Cerebellar nuclear complex (tissue), 1 donor: ENCODE measurements around the gene MICU2.

Experiments
- DNase-seq, 2 experiments: peaks; one replicate each; lab custom pipeline; 2025; lab: John Stamatoyannopoulos, UW

Gene MICU2

DNA sequence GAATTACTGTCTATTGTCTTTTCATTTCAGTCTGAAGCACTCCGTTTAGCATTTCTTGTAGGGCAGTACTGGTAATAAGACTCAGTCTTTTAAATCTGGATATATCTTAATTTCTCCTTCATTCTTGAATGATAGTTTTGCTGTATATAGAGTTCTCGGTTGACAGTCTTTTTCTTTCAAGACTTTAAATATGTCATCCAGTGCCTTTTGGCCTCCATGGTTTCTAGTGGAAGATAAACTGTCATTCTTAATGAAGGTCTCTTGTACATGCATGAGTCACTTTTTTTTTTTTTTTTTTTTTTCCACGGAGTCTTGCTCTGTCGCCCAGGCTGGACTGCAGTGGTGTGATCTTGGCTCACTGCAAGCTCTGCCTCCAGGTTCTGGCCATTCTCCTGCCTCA is 117.6 kb downstream of the MICU2 start:
- DNase-seq: no peak

GRCh38 chr13:21483748-21484147 is 120.2 kb downstream of the MICU2 start:
- no peak for DNase-seq

DNA sequence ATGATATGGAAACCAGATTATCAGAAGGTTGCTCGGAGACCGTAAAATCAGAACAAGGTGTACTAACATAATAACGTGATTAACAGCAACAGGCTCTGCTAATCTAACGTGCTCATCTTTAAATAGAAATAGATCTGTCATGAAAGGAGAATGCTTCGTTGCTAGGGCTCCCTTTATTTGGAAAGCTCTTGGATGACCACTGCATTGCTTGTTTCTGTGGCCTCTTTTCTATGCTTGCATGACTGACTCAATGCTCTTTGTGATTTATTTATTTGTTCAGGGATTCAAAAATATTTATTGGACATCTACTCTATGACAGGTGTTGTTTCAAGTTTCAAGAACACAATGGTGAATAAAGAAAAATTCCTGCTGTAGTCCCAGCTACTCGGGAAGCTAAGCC is 122.6 kb downstream of the MICU2 start:
- DNase-seq: no peak

GRCh38 chr13:21478881-21479808 is 124.8 kb downstream of the MICU2 start:
- peak in 1 of 2 experiments; percentile 37 for DNase-seq

DNA sequence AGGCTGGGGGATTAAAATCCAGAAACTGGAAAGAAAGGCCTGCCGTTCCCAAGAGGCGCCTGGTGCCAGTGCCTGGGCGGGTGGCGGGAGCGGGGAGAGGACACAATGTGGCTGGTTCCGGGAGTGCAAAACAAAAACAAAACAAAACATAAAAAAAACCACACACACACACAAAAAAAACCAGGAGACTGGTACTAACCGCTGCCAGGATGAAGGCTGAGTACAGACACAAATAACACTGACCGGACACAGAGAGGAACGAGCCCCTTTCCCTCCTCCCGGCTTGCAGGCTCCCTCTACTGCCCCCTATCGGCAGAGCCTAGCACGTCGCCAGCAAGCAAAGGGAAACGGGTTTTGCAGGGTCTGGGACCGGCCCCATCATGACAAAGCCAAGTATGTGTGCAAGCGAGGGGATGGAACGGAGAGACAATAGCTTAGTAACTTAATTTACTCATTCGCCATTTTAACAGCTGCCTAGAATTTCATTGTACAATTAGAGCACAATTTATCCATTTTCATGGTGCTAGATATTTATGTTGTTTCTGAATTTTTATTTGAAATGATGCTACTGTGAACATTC is 127.0 kb downstream of the MICU2 start:
- no peak for DNase-seq

- no peak for DNase-seq
These were observed 128.9 kb downstream of the MICU2 start for GRCh38 chr13:21475115-21475514.

DNA sequence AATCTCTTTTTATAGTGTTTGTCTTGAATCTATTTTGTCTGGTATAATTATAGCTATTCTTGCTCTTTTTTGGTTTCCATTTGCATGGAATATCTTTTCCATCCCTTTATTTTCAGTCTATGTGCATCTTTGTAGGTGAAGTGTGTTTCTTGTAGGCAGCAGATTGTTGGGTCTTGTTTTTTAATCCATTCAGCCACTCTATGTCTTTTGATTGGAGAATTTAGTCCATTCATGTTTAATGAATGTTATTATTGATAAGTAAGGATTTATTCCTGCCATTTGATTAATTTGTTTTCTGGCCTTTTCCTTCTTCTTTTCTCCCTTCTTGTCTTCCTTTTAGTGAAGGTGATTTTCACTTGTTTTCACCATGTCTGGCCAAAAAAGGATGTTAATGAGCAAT is 133.2 kb downstream of the MICU2 start:
- DNase-seq: no peak

DNA sequence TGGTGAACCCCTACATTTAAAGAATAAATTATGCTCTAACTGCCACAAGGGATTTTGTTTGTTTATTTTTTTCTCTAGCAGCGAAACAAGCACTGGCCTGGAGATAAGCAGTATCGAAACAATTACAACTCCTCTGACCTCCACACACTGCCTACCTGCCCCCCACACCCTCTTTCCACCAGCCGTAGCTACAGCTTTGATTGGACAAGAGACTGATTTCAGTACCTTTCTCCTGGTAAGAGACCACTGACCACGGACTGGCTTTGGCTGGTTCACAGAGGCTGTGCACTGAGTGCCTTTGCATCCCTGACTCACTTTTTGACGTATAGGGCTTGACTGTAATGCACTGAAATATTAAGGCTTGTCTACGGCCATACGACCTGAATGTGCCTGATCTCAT is 137.4 kb downstream of the MICU2 start:
- no peak for DNase-seq

- no peak for DNase-seq
These were observed 138.2 kb downstream of the MICU2 start for GRCh38 chr13:21465710-21466160.

DNA sequence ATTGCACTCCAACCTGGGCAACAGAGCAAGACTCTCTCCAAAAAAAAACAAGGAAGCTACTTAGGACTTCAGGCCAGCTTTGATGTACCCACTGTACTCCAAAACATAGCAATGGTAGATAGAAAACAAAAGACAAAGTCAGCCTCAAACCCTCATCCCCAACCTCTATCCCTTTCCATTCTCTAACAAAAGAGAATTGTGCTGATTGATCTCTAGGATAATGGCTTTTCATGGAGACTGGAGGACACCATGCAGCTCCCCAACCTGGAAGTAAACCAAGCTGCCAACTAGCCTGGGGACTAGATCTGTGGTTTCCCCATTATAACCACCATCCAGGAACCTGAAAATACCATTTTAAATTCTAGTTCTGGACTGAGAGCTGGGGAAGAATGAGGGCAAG is 140.5 kb downstream of the MICU2 start:
- DNase-seq: no peak

GRCh38 chr13:21461131-21461530 is 142.8 kb downstream of the MICU2 start:
- DNase-seq: no peak

GRCh38 chr13:21458813-21459701 is 144.9 kb downstream of the MICU2 start, which contains the start of gene ZDHHC20:
Gene ZDHHC20 (minus strand): TSS chr13:21459303. CDS start chr13:21459171, 132 bp downstream.
- DNase-seq: peak; percentile 17 to 33

DNA sequence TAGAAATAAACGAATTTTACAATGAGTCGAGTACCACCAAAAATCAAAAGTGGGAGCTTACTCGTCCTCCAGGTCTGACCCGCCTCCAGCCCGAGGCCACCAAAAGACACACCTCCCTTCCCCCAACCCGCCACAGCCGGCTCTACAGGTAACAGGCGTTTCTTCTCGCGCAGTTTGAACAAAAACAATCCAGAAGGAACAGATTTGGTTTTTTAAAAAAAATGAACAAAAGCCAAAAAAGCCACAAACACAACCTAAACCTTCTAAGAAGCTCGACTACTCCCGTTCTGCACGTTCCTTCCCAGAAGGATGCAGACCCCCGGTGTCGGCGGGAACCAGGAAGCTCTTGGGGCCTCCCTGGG is 145.5 kb downstream of the MICU2 start:
- DNase-seq: no peak

GRCh38 chr13:21453387-21454081 is 150.4 kb downstream of the MICU2 start:
- DNase-seq: no peak

DNA sequence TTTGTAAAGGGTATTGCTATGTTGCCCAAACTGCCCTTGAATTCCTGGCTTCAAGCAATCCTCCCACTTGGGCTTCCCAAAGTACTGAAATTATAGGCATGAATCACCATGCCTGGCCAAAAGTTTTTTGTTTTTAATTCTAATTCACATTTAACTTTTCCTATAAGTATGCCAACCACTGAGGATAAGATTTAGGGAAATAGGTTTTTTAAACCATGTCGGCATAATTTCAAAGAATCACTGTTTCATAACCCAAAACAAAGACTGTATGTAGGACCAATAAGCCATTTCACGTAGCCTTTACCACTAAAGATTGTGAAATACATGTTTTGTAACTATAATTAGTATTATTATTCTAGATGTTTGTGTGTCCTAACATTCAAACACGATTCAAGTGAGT is 153.0 kb downstream of the MICU2 start:
- DNase-seq: no peak

DNA sequence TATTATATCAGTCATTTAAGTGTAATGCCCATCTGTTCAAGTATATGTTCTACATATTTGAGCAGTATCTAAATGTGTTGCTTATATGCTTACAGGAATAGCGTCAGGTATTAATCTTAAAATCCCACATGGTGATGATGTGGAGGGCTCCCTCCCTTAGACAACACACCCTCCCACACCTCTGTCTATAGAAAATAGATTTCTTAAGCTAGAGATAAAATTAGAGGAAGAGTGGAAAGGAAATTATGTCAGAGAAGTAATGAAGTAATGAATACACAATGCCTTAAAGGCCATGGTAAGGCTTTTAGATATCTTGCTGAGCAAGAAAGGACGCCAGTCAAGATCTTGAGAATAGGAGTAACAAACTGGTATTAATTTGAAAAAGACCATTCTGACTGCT is 157.3 kb downstream of the MICU2 start:
- no peak for DNase-seq

DNA sequence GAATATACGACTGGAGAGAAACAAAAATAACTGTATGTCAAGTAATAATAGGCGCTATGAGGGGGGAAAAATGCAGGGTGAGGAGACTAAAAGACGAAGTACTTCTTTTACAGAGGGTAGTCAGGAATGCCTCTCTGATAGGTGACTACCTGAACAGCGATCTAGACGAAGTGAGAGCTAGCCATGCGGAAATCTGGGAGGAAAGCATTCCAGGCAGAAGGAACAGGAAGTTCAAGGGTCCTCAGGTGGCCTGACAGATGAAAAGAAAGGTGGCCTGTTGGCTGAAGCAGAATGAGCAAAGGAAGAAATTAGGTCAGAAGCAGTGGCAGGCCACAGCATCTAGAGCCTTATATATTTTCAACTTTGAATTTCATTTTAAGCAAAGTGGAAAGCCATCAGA is 158.2 kb downstream of the MICU2 start:
- DNase-seq: no peak

- DNase-seq: no peak
These were observed 160.8 kb downstream of the MICU2 start for GRCh38 chr13:21443171-21443570.
